T-cell (primary cell): ENCODE data around the gene PDE7B. TPM values are rescaled to one million over a fixed set of nuclear protein-coding genes. Genes with fewer than 3 reads are reported as not detected.

Experiments
- ATAC-seq, 4 experiments: fragments of 200-7000 bp in 3 of 4; fragments of 150-1000 bp in 1 of 4; cut with Tn5 transposase; replicated peaks in 1 of 4; 1 replicate in 3 of 4; 2 replicates in 1 of 4; pipeline ENCODE4 v1.10.0; 2021; ENCODE audit warnings: moderate library complexity in 3 of 4, mild to moderate bottlenecking in 2 of 4, moderate number of reproducible peaks in 1 of 4
- CTCF ChIA-PET, 2 donors: fragments of 300-600 bp; sonication (Branson Sonifier 250); formaldehyde crosslinking; loops; one replicate each; lab custom pipeline; 2022; ENCODE audit warnings: antibody characterized with exemption in 2 of 2; lab: Charles Lee
- POLR2A ChIA-PET, 2 donors: fragments of 300-600 bp; sonication (Branson Sonifier 250); formaldehyde crosslinking; loops; one replicate each; lab custom pipeline; 2022; ENCODE audit warnings: antibody characterized with exemption in 2 of 2; lab: Charles Lee
- DNase-seq, 35 experiments: peaks; one replicate each; pipeline versions ENCODE4 v3.0.0 to v3.0.0-alpha.2; 2013 to 2023
- H3K27ac ChIP-seq: one replicate; pipeline ENCODE4 v1.5.1; 2013; ENCODE audit warnings: low read length
- H3K27me3 ChIP-seq, 2 experiments: replicated peaks in 1 of 2; 1 replicate in 1 of 2; 2 replicates in 1 of 2; pipeline versions ENCODE4 v1.6.1 to v1.7.0; 2013; ENCODE audit warnings: low read length in 1 of 2, mixed read lengths in 1 of 2; ENCODE audit not compliant: control insufficient read depth in 2 of 2, insufficient read depth in 2 of 2; ENCODE audit errors: extremely low read depth in 1 of 2
- H3K36me3 ChIP-seq, 2 donors: 1 replicate in 1 of 2; 2 replicates in 1 of 2; pipeline versions ENCODE4 v1.6.1 to v1.7.0; 2013; ENCODE audit warnings: low read length in 1 of 2; ENCODE audit not compliant: control insufficient read depth in 2 of 2, insufficient read depth in 1 of 2; ENCODE audit errors: extremely low read depth in 1 of 2
- H3K4me1 ChIP-seq, 2 experiments: 1 replicate in 1 of 2; 2 replicates in 1 of 2; pipeline versions ENCODE4 v1.6.1 to v1.7.0; 2013; ENCODE audit warnings: low read length in 2 of 2, mixed read lengths in 1 of 2; ENCODE audit not compliant: insufficient read depth in 2 of 2, control insufficient read depth in 1 of 2; ENCODE audit errors: extremely low read depth in 1 of 2
- H3K4me3 ChIP-seq, 2 donors: 1 replicate in 1 of 2; 2 replicates in 1 of 2; pipeline versions ENCODE4 v1.5.1 to v1.7.0; 2013; ENCODE audit warnings: mild to moderate bottlenecking in 2 of 2, low read length in 1 of 2, moderate library complexity in 1 of 2; ENCODE audit not compliant: control insufficient read depth in 1 of 2; ENCODE audit errors: extremely low read depth in 1 of 2
- H3K9me3 ChIP-seq: 2 replicates; pipeline ENCODE4 v1.7.0; 2013
- H3K27ac Mint-ChIP-seq, 2 donors: one replicate each; pipeline ENCODE4 v1.8.0; 2020 to 2021; ENCODE audit warnings: mild to moderate bottlenecking in 2 of 2, mixed read lengths in 2 of 2
- H3K27me3 Mint-ChIP-seq, 2 donors: one replicate each; pipeline ENCODE4 v1.8.0; 2021 to 2022; ENCODE audit warnings: mixed read lengths in 2 of 2
- H3K36me3 Mint-ChIP-seq: one replicate; pipeline ENCODE4 v1.8.0; 2021; ENCODE audit warnings: mixed read lengths
- H3K4me1 Mint-ChIP-seq, 3 donors: one replicate each; pipeline ENCODE4 v1.8.0; 2020 to 2022; ENCODE audit warnings: mixed read lengths in 3 of 3, mild to moderate bottlenecking in 1 of 3
- H3K4me3 Mint-ChIP-seq, 3 donors: one replicate each; pipeline ENCODE4 v1.8.0; 2020 to 2022; ENCODE audit warnings: mild to moderate bottlenecking in 3 of 3, mixed read lengths in 3 of 3, moderate library complexity in 3 of 3
- H3K9me3 Mint-ChIP-seq, 3 donors: one replicate each; pipeline ENCODE4 v1.8.0; 2020 to 2022; ENCODE audit warnings: mixed read lengths in 3 of 3
- WGBS: methylation state at CpG from one replicate; pipeline ENCODE4 v1.1.5; 2013; ENCODE audit warnings: missing lambda C conversion rate; ENCODE audit not compliant: insufficient coverage; 5-methylcytosine and 5-hydroxymethylcytosine counted together
- total RNA-seq, 35 experiments: library from RNA in 6 of 35; stranded (reverse) in 6 of 35; fragments of 120-200 nt in 1 of 35; gene quantifications; one replicate each; pipeline versions ENCODE4 v1.2.1 to v1.2.4 and lab custom pipeline; 2013 to 2026

The PDE7B gene
- total RNA-seq, 5 donors from 2014 or later (not counting 1 experiment from before 2014, with no cell fraction given) = 0.35 to 1.5 (median 0.69) TPM

GRCh38 chr6:136051140-136051775 lies 199.8 kb downstream of the PDE7B start:
- Histone ChIP-seq H3K4me3 (no peak overlapping the region), H3K9me3 (no peaks in the 10 kb centered on the region), H3K27ac (no peak overlapping the region), H3K27me3 (no peaks in the 10 kb centered on the region), H3K36me3 (no peaks in the 10 kb centered on the region), H3K4me1 (peaks cover 4 to 9% of the 10 kb centered on the region in 2 experiments)
- ATAC-seq (peak in 2 of 4 experiments; percentile 41 to 93), DNase-seq (peak in 27 of 35 experiments; percentile 4 to 53 (median 17))
- H3K27ac Mint-ChIP-seq = peak overlapping the region; percentile 3 to 61
- H3K27me3 Mint-ChIP-seq = peaks cover 0 to 4% of the 10 kb centered on the region in 2 donors
- 43% methylated on average over 4 of the region's 12 CpGs for WGBS
- no peaks in the 10 kb centered on the region for H3K36me3 Mint-ChIP-seq
- H3K4me3 Mint-ChIP-seq = peak overlapping the region in 1 of 3 donors; percentile 58
- H3K9me3 Mint-ChIP-seq = no peaks in the 10 kb centered on the region
- POLR2A ChIA-PET = interaction anchor here in 1 of 2 donors (0.6 kb wide), 1 partner anchor 235 kb away, joined by 3 read pairs; no protein-coding TSS in a partner anchor
- H3K4me1 Mint-ChIP-seq = peaks cover 17 to 27% (median 20%) of the 10 kb centered on the region in 3 donors
- CTCF ChIA-PET = no interaction called here

GRCh38 chr6:136052031-136052430 lies 200.5 kb downstream of the PDE7B start:
- no CpG with 5 or more reads among the region's 2 CpGs for WGBS
- no peaks in the 10 kb centered on the region for H3K36me3 Mint-ChIP-seq
- no peak overlapping the region for H3K27ac Mint-ChIP-seq

GRCh38 chr6:136058852-136059251 lies 207.4 kb downstream of the PDE7B start:
- no peaks in the 10 kb centered on the region for H3K4me1 Mint-ChIP-seq
- no CpG with 5 or more reads among the region's 1 CpG for WGBS
- no peak overlapping the region for H3K27ac Mint-ChIP-seq
- ATAC-seq (no peak), DNase-seq (no peak)
- H3K36me3 Mint-ChIP-seq = no peaks in the 10 kb centered on the region
- Histone ChIP-seq H3K36me3 (no peaks in the 10 kb centered on the region), H3K27me3 (no peaks in the 10 kb centered on the region), H3K27ac (no peak overlapping the region), H3K4me1 (no peaks in the 10 kb centered on the region), H3K9me3 (no peaks in the 10 kb centered on the region), H3K4me3 (no peak overlapping the region)
- ChIA-PET CTCF (no interaction called here), POLR2A (no interaction called here)
- H3K27me3 Mint-ChIP-seq = peaks cover 0 to 5% of the 10 kb centered on the region in 2 donors
- no peak overlapping the region for H3K4me3 Mint-ChIP-seq
- H3K9me3 Mint-ChIP-seq = no peaks in the 10 kb centered on the region

More at GRCh38 chr6:136052031-136052430, 200.5 kb downstream of the PDE7B start:
- H3K27ac ChIP-seq = no peak overlapping the region
- ChIA-PET POLR2A (no interaction called here), CTCF (no interaction called here)
- no peaks in the 10 kb centered on the region for H3K9me3 ChIP-seq
- peaks cover 0 to 4% of the 10 kb centered on the region in 2 donors for H3K27me3 Mint-ChIP-seq
- DNase-seq (no peak), ATAC-seq (no peak)
- peaks cover 17 to 27% (median 20%) of the 10 kb centered on the region in 3 donors for H3K4me1 Mint-ChIP-seq
- no peaks in the 10 kb centered on the region for H3K27me3 ChIP-seq
- H3K4me1 ChIP-seq = peaks cover 4 to 9% of the 10 kb centered on the region in 2 experiments
- H3K4me3 Mint-ChIP-seq = peak overlapping the region in 1 of 3 donors; percentile 58
- H3K36me3 ChIP-seq = no peaks in the 10 kb centered on the region
- H3K4me3 ChIP-seq = no peak overlapping the region
- H3K9me3 Mint-ChIP-seq = no peaks in the 10 kb centered on the region

- 95% methylated on average over 4 of the region's 6 CpGs for WGBS
- no peak overlapping the region for H3K27ac ChIP-seq
- Mint-ChIP-seq H3K36me3 (no peaks in the 10 kb centered on the region), H3K27ac (no peak overlapping the region), H3K4me1 (no peaks in the 10 kb centered on the region), H3K27me3 (peaks cover 0 to 5% of the 10 kb centered on the region in 2 donors), H3K9me3 (no peaks in the 10 kb centered on the region), H3K4me3 (no peak overlapping the region)
- no peaks in the 10 kb centered on the region for H3K9me3 ChIP-seq
- no peak overlapping the region for H3K4me3 ChIP-seq
- no peaks in the 10 kb centered on the region for H3K27me3 ChIP-seq
- DNase-seq = no peak
- H3K4me1 ChIP-seq = no peaks in the 10 kb centered on the region
- ChIA-PET POLR2A (no interaction called here), CTCF (no interaction called here)
- no peaks in the 10 kb centered on the region for H3K36me3 ChIP-seq
- ATAC-seq = no peak
Measured at GRCh38 chr6:136059308-136059707, 207.8 kb downstream of the PDE7B start.

- Mint-ChIP-seq H3K9me3 (no peaks in the 10 kb centered on the region), H3K36me3 (no peaks in the 10 kb centered on the region), H3K4me1 (no peaks in the 10 kb centered on the region), H3K27me3 (peaks cover 0 to 5% of the 10 kb centered on the region in 2 donors), H3K4me3 (no peak overlapping the region), H3K27ac (no peak overlapping the region)
- ATAC-seq = no peak
- ChIA-PET POLR2A (no interaction called here), CTCF (no interaction called here)
- Histone ChIP-seq H3K27ac (no peak overlapping the region), H3K27me3 (no peaks in the 10 kb centered on the region), H3K36me3 (no peaks in the 10 kb centered on the region), H3K4me3 (no peak overlapping the region), H3K4me1 (no peaks in the 10 kb centered on the region), H3K9me3 (no peaks in the 10 kb centered on the region)
- no peak for DNase-seq
Measured at GRCh38 chr6:136060052-136060451, 208.6 kb downstream of the PDE7B start.

- no peak for DNase-seq
- Histone ChIP-seq H3K27ac (no peak overlapping the region), H3K27me3 (no peaks in the 10 kb centered on the region), H3K36me3 (no peaks in the 10 kb centered on the region), H3K4me3 (no peak overlapping the region), H3K9me3 (no peaks in the 10 kb centered on the region), H3K4me1 (no peaks in the 10 kb centered on the region)
- no peaks in the 10 kb centered on the region for H3K4me1 Mint-ChIP-seq
- H3K36me3 Mint-ChIP-seq = no peaks in the 10 kb centered on the region
- no peak overlapping the region for H3K27ac Mint-ChIP-seq
- no peaks in the 10 kb centered on the region for H3K9me3 Mint-ChIP-seq
- peaks cover 0 to 2% of the 10 kb centered on the region in 2 donors for H3K27me3 Mint-ChIP-seq
- no peak for ATAC-seq
- CTCF ChIA-PET = no interaction called here
- POLR2A ChIA-PET = no interaction called here
- H3K4me3 Mint-ChIP-seq = no peak overlapping the region
Measured at GRCh38 chr6:136060759-136061158, 209.3 kb downstream of the PDE7B start.
